Bladder microvascular endothelial cell (primary cell): ENCODE measurements around the gene TARS1. TPM values are rescaled to one million over a fixed set of nuclear protein-coding genes. Genes with fewer than 3 reads are reported as not detected.

Experiments used
- total RNA-seq: library from RNA; depleted of rRNA; stranded (reverse); fragments of >200 nt; gene quantifications from 2 replicates; pipeline ENCODE4 v1.2.3, GENCODE V29; 2014

TARS1 gene
- 154 and 187 TPM in 2 replicates for total RNA-seq

GRCh38 chr5:33440482-33441240 lies at the start of gene TARS1:
TARS1 (plus strand) TSS chr5:33440965; CDS start chr5:33441087, 122 bp downstream.

